ENCODE measurements around the gene GDF7.

GDF7 gene

DNA sequence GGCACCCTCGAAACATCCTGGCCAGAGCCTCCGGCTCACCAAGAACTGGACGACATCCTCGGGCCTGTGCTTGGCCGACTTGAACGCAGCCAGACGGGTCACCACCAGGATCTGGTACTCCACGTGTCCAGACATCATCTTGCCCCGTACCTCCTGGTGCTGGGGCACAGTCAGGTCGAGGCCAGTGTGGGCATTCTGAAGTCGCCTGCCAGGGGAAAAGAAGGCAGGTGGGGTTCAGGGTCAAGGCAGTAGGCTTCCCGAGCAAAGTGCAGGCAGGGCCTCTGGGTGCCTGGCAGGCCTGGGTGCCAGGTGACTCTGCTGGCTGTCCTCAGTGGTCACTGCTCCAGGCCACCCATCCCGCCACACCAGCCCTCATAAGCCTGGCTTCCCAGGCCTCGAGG lies 21.6 kb upstream of the GDF7 start:
- H3K4me3 ChIP-seq (ENCODE audit: low read depth, low read length), result no peak overlapping the region
- TF ChIP-seq, protein P1, sequence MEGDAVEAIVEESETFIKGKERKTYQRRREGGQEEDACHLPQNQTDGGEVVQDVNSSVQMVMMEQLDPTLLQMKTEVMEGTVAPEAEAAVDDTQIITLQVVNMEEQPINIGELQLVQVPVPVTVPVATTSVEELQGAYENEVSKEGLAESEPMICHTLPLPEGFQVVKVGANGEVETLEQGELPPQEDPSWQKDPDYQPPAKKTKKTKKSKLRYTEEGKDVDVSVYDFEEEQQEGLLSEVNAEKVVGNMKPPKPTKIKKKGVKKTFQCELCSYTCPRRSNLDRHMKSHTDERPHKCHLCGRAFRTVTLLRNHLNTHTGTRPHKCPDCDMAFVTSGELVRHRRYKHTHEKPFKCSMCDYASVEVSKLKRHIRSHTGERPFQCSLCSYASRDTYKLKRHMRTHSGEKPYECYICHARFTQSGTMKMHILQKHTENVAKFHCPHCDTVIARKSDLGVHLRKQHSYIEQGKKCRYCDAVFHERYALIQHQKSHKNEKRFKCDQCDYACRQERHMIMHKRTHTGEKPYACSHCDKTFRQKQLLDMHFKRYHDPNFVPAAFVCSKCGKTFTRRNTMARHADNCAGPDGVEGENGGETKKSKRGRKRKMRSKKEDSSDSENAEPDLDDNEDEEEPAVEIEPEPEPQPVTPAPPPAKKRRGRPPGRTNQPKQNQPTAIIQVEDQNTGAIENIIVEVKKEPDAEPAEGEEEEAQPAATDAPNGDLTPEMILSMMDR (IDR thresholded peaks at IDR 0.05; ENCODE audit: borderline replicate concordance, insufficient read depth, low read depth, low read length), result no peak

GRCh38 chr2:20645761-20646160 lies 21.2 kb upstream of the GDF7 start:
- H3K4me3 ChIP-seq (ENCODE audit: low read depth, low read length), result no peak overlapping the region
- TF ChIP-seq, protein P1 (IDR thresholded peaks at IDR 0.05; ENCODE audit: borderline replicate concordance, insufficient read depth, low read depth, low read length), result no peak

DNA sequence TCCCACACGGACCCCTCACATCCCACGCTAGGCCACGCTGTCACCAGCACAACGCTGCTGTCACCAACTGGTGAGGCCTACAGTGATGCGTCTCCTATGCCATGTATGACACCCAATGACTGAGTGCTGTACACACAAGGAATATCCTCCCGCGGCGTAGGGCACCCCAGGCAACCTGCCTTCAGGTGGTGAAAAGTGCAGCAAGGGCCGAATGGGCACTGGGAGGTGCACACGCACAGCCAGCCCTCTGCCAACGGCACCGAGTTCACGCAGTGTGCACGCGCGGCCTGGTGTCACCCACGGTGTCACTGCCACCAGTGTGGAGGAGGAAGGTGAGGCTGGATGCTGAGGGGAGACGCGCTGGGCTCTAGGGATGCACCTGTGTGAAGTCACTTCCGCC lies 20.5 kb upstream of the GDF7 start:
- TF ChIP-seq, protein P1 (IDR thresholded peaks at IDR 0.05; ENCODE audit: borderline replicate concordance, insufficient read depth, low read depth, low read length), result no peak
- H3K4me3 ChIP-seq (ENCODE audit: low read depth, low read length), result no peak overlapping the region

GRCh38 chr2:20647211-20647610 lies 19.7 kb upstream of the GDF7 start:
- TF ChIP-seq, protein P1 (IDR thresholded peaks at IDR 0.05; ENCODE audit: borderline replicate concordance, insufficient read depth, low read depth, low read length), result no peak
- no peak overlapping the region for H3K4me3 ChIP-seq (ENCODE audit: low read depth, low read length)

DNA sequence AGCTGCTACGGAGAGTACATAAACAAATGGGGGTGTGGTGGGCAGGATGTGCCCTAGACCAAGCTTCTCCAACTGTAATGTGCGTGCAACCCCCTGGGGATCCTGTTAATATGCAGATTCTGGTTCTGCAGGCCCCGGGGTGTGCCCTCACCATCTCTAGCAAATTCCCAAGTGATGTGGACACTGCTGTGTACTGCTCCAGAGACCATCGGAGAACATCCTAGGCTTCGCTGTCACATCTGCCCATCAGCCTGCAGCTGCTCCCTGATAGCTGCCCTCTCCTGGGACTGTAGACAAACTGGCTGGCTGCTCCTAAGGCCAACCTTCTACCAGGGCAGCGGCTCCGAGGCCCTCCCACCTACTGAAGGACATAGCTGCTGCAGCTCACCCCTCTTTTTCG lies 19.2 kb upstream of the GDF7 start:
- no peak overlapping the region for H3K4me3 ChIP-seq (ENCODE audit: low read depth, low read length)
- TF ChIP-seq, protein P1 (IDR thresholded peaks at IDR 0.05; ENCODE audit: borderline replicate concordance, insufficient read depth, low read depth, low read length), result no peak

GRCh38 chr2:20648206-20648605 lies 18.7 kb upstream of the GDF7 start:
- H3K4me3 ChIP-seq (ENCODE audit: low read depth, low read length), result no peak overlapping the region
- TF ChIP-seq, protein P1 (IDR thresholded peaks at IDR 0.05; ENCODE audit: borderline replicate concordance, insufficient read depth, low read depth, low read length), result no peak

DNA sequence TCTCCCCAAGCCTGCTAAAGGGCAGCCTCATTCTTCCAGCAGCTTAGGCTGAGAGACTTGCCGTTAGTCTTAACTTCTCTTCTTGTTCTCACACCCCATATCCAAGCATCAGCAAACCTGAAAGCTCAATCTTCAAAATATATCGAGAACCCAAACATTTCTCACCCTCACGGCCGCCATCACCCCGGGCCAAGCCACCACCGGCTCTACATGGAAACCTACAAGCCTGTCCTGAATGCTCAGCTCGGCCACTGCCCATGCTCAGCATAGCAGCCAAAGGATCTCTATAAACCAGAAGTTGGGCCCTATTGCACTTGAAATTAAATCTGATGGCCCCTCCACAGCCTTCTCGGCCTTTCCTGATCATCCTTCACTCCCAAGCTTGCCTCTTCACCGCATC lies 18.1 kb upstream of the GDF7 start:
- TF ChIP-seq, protein P1 (IDR thresholded peaks at IDR 0.05; ENCODE audit: borderline replicate concordance, insufficient read depth, low read depth, low read length), result no peak
- H3K4me3 ChIP-seq (ENCODE audit: low read depth, low read length), result no peak overlapping the region
